HG03521 (cell line): ENCODE data around the gene SMTNL2.

Experiments used
- ATAC-seq: cut with Tn5 transposase; IDR thresholded peaks from one replicate; pipeline ENCODE4 v1.9.1; 2021; ENCODE audit warnings: mild to moderate bottlenecking, moderate library complexity; ENCODE audit not compliant: unreplicated experiment

The SMTNL2 gene

GRCh38 chr17:4545217-4545951 is 38.9 kb upstream of the SMTNL2 start:
- no peak for ATAC-seq

GRCh38 chr17:4547118-4547906 is 37.0 kb upstream of the SMTNL2 start:
- no peak for ATAC-seq

- ATAC-seq: no peak
These were observed 36.3 kb upstream of the SMTNL2 start for GRCh38 chr17:4548061-4548461.

GRCh38 chr17:4548721-4549531 is 35.4 kb upstream of the SMTNL2 start:
- no peak for ATAC-seq

- ATAC-seq: no peak
These were observed 34.4 kb upstream of the SMTNL2 start for GRCh38 chr17:4549781-4550533.

DNA sequence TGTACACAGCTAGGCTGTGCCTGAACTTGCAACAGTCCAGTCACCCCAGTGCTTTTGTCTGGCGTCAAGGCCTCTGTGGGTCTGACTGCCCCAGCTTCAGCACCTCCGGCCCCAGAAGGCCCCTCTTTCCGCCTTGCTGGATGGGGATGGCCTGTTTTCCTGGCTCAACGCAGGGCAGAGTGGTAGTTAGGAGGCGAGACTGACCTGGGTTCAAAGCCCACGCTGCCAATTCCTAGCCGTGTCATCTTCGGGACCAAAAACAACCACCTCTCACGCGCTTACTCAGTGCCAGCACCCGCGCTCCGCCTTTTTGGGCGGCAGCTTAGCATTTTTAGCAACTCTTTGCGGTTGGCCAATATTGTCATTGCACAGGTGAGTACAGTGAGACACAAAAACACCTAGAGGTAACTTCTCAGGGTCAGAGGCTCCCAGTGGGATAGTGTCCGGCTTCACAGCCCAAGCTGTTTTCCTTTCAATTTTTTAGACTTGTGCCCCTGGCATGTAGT is 33.7 kb upstream of the SMTNL2 start:
- no peak for ATAC-seq

DNA sequence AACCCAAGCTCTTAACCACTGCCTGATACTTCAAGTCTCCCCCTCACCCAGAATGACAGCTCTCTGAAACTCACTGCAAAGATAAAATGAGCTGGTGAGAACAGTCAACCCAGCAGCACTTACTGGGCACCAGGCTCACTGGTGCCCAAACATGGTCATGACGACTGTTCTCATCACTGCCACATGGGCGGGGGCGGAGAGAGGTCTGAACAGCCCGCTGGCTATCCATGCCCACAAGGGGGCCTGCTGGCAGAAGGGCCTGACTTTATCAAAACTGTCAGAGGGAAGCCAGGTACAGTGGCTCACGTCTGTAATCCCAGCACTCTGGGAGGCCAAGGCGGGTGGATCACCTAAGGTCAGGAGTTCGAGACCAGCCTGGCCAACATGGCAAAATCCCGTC is 33.2 kb upstream of the SMTNL2 start:
- no peak for ATAC-seq

- no peak for ATAC-seq
These were observed 32.4 kb upstream of the SMTNL2 start for GRCh38 chr17:4551796-4552525.

DNA sequence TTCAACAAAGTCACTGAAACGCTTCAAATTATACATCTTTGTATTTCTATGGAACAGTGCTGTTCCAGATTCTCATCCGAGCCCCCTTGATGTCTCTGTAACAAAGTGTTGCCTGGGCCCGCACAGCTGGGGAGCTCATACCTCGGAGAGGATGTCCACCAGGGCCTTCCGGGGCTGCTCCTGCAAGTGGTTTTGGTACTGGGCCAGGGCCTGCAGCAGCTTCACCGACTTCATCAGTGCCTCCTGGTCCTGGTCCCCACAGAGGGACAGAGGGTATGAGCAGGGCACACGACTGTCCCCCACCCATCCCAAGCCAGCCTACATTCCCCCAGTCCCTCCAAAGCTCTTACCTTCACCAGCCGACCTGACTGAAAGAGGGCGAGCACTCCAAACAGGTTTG is 30.7 kb upstream of the SMTNL2 start:
- no peak for ATAC-seq

GRCh38 chr17:4554441-4554996 is 29.8 kb upstream of the SMTNL2 start:
- no peak for ATAC-seq

DNA sequence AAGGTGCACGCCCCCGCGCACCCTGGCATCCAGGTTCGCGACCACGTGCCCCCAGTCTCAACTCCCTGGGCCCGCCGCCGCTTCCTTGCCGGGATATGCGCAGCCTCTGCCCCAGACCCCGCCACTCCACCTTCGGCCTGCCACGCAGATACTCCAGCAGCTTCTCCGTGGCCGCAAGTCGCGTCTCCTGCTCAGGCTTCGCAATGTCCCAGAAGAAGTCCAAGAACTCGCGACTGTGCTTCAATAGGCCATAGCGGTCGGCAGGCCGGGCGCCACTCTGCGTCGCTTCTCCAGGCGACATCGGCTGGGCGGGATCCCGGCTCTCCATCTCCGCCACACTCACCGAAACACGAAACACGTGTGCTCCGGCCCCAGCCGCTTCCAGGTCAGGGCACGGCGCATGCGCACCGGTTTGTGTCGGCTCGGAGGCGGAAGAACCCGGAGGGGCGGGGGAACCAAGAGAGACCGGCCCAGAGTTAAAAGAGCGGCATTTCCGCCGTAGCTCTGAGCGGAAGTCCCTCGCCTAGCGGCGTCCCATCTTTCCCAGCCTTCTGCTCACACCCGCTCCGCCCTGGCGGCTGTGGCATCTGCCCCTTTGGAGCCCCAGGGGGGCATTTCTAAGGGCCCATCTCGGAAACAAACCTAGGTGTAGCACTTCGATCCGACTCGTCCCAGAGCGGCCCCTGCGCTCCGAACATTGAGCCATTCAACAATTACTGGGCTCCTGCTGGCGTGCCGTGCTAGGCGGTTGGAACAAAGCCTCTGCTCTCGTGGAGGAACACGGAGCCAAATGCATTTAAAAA is 29.1 kb upstream of the SMTNL2 start, which contains the start of gene MYBBP1A:
Gene MYBBP1A (minus strand): TSS at position 388 of the 803 bp plus-strand sequence. CDS start 60 bp downstream, at position 328.
- peak; percentile 85 for ATAC-seq

- ATAC-seq: no peak
These were observed 28.2 kb upstream of the SMTNL2 start for GRCh38 chr17:4555873-4556759.

DNA sequence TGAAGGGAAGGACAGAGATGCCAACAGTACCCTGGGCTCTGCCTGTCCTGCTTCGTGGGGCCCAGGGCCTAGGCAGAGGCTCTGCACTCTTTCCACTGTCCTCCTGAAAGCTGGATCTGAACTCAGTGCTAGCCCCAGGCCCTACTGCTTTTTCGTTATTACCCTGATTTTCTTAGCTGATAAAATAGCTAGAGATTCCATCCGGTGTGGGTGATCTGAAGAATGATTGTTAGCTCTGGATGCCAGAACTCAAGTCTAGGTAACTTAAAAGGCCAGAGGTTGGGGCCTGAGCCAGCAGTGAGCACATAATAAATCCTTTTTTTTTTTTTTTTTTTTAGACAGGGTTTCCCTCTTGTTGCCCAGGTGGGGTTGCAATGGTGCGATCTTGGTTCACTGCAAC is 27.3 kb upstream of the SMTNL2 start:
- no peak for ATAC-seq

DNA sequence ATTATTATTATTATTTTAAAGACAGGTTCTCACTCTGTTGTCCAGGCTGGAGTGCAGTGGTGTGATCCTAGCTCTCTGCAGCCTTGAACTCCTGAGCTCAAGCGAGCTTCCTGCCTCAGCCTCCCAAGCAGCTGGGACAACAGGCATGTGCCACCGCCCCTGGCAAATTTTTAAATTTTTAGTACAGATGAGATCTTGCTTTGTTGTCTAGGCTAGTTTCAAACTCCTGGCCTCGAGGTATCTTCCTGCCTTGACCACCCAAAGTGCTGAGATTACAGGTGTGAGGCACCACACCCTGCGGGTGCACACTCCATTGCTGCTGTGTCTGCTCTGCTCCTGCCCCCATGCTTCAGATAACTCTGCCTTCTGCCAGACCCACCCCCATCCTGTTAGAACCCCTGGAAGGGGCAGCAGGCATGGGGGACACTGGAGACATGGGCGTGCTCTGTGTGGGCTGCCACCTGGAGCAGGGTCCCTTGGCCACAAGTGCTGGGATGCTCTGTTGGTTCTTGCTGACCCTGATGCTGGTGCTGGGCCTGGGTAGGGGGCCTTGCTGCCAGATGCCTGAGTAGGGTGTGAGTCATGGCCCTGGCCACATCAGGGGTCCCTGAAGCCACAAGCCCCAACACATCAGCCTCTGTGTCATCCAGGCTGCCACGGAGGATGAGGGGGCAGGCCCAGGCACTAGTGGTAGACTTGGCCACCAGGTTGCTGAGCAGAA is 26.5 kb upstream of the SMTNL2 start:
- no peak for ATAC-seq

GRCh38 chr17:4558347-4558971 is 25.9 kb upstream of the SMTNL2 start:
- ATAC-seq: no peak

- no peak for ATAC-seq
These were observed 25.1 kb upstream of the SMTNL2 start for GRCh38 chr17:4559139-4559791.
